Nephron (organoid): ENCODE data around the gene LPP.

Experiments
- H3K27ac Mint-ChIP-seq, 3 experiments: 2 replicates each; pipeline ENCODE4 v1.8.0; 2020; ENCODE audit warnings: mixed read lengths in 3 of 3, mild to moderate bottlenecking in 2 of 3, moderate library complexity in 1 of 3
- H3K27me3 Mint-ChIP-seq: 2 replicates; pipeline ENCODE4 v1.8.0; 2021; ENCODE audit warnings: low read depth, mild to moderate bottlenecking, moderate library complexity, mixed read lengths
- H3K36me3 Mint-ChIP-seq: 2 replicates; pipeline ENCODE4 v1.8.0; 2020; ENCODE audit warnings: low read depth, mixed read lengths
- H3K4me1 Mint-ChIP-seq: 2 replicates; pipeline ENCODE4 v1.8.0; 2020; ENCODE audit warnings: mixed read lengths
- H3K4me3 Mint-ChIP-seq, 3 experiments: 2 replicates each; pipeline ENCODE4 v1.8.0; 2020; ENCODE audit warnings: mild to moderate bottlenecking in 3 of 3, mixed read lengths in 3 of 3, moderate library complexity in 2 of 3
- H3K9me3 Mint-ChIP-seq: 2 replicates; pipeline ENCODE4 v1.8.0; 2020; ENCODE audit warnings: mixed read lengths
- CTCF ChIP-seq, 3 experiments: fragments of 200-600 bp; sonication (generic); IDR thresholded peaks; one replicate each; pipeline ENCODE4 v1.5.0; 2021; ENCODE audit warnings: antibody characterized with exemption in 3 of 3; ENCODE audit not compliant: unreplicated experiment in 3 of 3

Gene LPP

GRCh38 chr3:188643736-188644135, 489.8 kb downstream of the LPP start:
- Mint-ChIP-seq H3K36me3 (no peaks in the 10 kb centered on the region), H3K27me3 (no peaks in the 10 kb centered on the region), H3K27ac (no peak overlapping the region), H3K9me3 (no peaks in the 10 kb centered on the region), H3K4me3 (no peak overlapping the region), H3K4me1 (no peaks in the 10 kb centered on the region)
- TF ChIP-seq CTCF (IDR thresholded peaks at IDR 0.05; ENCODE audit: unreplicated experiment in 3 of 3) = no peak

- Mint-ChIP-seq H3K36me3 (no peaks in the 10 kb centered on the region), H3K27ac (no peak overlapping the region), H3K4me1 (no peaks in the 10 kb centered on the region), H3K27me3 (no peaks in the 10 kb centered on the region), H3K4me3 (no peak overlapping the region), H3K9me3 (no peaks in the 10 kb centered on the region)
- no peak for TF ChIP-seq CTCF (IDR thresholded peaks at IDR 0.05; ENCODE audit: unreplicated experiment in 3 of 3)
Measured at GRCh38 chr3:188646592-188646991, 492.6 kb downstream of the LPP start.

- Mint-ChIP-seq H3K9me3 (no peaks in the 10 kb centered on the region), H3K27me3 (no peaks in the 10 kb centered on the region), H3K27ac (no peak overlapping the region), H3K4me1 (no peaks in the 10 kb centered on the region), H3K4me3 (no peak overlapping the region), H3K36me3 (no peaks in the 10 kb centered on the region)
- TF ChIP-seq CTCF (IDR thresholded peaks at IDR 0.05; ENCODE audit: unreplicated experiment in 3 of 3) = no peak
Measured at GRCh38 chr3:188647237-188647636, 493.3 kb downstream of the LPP start.

GRCh38 chr3:188649521-188649920, 495.6 kb downstream of the LPP start:
- TF ChIP-seq CTCF (IDR thresholded peaks at IDR 0.05; ENCODE audit: unreplicated experiment in 3 of 3) = no peak
- no peaks in the 10 kb centered on the region for H3K36me3 Mint-ChIP-seq
- H3K9me3 Mint-ChIP-seq = no peaks in the 10 kb centered on the region
- no peak overlapping the region for H3K4me3 Mint-ChIP-seq
- H3K27me3 Mint-ChIP-seq = no peaks in the 10 kb centered on the region
- no peak overlapping the region for H3K27ac Mint-ChIP-seq
- no peaks in the 10 kb centered on the region for H3K4me1 Mint-ChIP-seq

- Mint-ChIP-seq H3K27me3 (no peaks in the 10 kb centered on the region), H3K9me3 (no peaks in the 10 kb centered on the region), H3K4me3 (no peak overlapping the region), H3K36me3 (no peaks in the 10 kb centered on the region), H3K4me1 (no peaks in the 10 kb centered on the region), H3K27ac (no peak overlapping the region)
- no peak for TF ChIP-seq CTCF (IDR thresholded peaks at IDR 0.05; ENCODE audit: unreplicated experiment in 3 of 3)
Measured at GRCh38 chr3:188656196-188656982, 502.4 kb downstream of the LPP start.

- Mint-ChIP-seq H3K36me3 (no peaks in the 10 kb centered on the region), H3K27me3 (no peaks in the 10 kb centered on the region), H3K4me3 (no peak overlapping the region), H3K4me1 (no peaks in the 10 kb centered on the region), H3K27ac (no peak overlapping the region), H3K9me3 (no peaks in the 10 kb centered on the region)
- no peak for TF ChIP-seq CTCF (IDR thresholded peaks at IDR 0.05; ENCODE audit: unreplicated experiment in 3 of 3)
Measured at GRCh38 chr3:188658606-188659005, 504.6 kb downstream of the LPP start.
